HuH-7.5 (cell line): ENCODE data around the gene OGFR.

Experiments used
- DNase-seq: peaks from one replicate; pipeline ENCODE4 v3.0.0; 2011; ENCODE audit warnings: low spot score

OGFR gene

DNA sequence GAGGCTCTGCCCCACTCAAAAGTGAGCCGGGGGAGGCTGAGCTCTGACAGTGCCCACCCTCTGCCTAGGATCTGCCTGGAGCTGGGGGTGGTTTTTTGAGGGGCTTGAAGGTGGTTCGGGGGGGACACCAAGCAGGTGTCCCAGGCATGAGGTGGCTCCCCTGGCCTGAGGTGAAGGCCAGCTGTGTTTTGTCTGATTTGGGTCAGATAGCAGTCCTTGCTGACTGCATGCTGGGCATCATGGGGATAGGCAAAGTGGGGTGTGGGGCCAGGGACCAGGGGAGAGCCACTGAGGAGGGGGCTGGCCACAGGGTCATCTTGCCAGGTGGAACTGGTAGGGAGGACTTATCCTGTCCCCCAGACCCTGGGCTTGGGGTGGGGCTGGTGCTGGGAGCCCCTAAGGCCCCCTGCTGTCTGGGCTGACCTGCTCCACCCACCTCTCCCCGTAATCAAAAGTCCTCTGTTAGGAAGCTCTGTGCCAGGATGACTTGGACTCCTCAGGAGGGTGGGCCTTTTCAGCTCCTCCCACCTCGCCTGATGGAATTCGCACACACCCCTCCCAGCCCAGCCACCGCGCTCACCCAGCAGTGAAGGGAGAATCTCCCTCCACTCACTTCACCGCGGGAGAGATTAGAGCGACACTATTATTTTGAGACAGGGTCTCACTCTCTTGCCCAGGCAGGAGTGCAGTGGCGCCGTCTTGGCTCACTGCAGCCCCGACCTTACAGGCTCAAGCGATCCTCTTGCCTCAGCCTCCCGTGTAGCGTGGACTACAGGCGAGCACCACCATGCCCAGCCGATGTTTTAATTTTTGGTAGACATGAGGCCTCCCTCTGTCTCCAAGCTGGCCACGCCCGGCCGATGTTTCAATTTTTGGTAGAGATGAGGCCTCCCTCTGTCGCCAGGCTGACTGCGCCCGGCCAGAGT lies 10.7 kb downstream of the OGFR start:
- no peak for DNase-seq

DNA sequence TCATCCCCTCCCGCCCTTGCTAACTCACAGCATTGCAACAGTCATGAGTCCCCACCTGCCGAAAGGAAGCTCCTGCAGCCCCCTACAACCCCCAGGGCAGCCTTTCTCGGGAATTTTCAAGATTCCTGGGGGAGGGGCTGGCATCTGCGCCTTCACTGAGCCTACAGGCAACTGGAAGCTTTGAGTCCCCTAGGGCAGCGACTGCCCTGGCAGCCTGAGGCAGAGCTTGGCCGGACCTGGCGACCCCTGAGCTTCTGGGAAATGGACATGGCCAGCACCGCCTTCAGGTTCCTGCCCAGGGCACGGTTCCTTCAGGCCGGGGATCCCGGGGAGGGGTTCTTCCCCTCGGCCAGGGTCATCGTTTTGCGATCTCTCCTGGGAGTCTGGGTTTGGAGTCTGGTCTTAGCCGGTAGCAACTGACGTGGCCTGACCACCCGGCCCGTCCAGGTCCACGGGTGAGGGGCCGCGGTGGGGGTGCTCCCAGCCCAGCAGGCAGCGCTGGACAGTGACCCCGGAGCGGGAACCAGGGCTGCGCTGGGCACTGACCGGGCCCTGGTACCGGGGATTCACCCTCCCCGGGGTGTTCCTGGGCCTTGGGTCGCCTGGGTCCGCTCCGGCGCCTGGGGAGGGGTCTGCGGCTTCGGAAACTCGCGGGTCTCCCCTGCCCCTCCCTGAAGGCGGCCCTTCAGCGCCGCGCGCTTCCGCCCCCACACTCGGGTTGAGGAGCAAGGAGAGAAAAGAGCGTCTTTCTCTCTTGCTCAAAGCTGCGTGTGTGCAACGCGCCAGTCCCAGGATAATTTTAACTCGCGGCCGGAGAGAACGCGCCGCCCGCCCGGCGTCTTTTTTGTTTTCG lies 11.6 kb downstream of the OGFR start:
- no peak for DNase-seq

DNA sequence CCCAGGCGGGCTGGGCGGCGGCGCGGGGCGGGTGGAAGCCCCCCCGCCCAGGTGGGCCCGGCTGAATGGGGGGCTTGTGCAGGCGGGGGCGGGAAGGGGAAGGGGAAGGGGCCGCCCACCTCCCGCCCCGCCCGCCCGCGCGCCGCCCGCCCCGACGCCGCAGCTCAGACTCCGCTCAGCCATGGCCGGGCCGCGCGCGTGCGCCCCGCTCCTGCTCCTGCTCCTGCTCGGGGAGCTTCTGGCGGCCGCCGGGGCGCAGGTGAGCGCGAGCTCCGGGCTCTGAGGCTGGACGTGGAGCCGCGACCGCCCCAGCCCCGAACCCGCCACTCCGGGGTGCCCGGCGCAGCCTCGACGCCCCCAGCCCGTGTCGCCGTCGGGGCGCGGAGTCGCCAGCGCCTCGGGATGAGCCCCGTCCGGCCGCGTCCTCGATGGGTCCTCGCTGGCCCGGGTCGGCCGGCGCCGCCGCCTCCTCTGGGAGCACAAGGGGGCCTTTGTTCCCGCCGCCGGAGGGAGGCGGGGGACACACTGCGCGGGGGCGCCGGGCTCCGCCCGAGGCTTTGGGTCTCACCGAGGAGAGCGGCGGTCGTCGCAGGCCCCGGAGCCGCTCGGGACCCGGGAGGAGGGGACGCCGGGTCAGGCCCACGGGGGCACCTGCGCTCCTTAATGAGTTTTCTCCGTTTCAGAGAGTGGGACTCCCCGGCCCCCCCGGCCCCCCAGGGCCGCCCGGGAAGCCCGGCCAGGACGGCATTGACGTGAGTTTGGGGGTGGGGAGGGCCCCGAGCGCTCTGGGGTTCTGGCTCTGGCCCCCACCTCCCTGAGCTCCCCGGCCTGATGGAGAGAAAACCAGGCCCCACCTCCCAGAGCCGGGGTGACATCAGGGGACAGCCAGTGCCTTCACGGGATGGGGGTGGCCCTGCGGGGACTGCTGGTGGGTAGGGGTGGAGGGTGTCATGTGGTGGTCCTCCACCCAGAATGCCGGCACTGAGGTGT lies 12.5 kb downstream of the OGFR start, which contains the start of gene COL9A3:
TSS of gene COL9A3 (plus strand) at position 167 of the 990 bp plus-strand sequence. CDS start at position 182, 15 bp downstream.
- DNase-seq, result no peak

DNA sequence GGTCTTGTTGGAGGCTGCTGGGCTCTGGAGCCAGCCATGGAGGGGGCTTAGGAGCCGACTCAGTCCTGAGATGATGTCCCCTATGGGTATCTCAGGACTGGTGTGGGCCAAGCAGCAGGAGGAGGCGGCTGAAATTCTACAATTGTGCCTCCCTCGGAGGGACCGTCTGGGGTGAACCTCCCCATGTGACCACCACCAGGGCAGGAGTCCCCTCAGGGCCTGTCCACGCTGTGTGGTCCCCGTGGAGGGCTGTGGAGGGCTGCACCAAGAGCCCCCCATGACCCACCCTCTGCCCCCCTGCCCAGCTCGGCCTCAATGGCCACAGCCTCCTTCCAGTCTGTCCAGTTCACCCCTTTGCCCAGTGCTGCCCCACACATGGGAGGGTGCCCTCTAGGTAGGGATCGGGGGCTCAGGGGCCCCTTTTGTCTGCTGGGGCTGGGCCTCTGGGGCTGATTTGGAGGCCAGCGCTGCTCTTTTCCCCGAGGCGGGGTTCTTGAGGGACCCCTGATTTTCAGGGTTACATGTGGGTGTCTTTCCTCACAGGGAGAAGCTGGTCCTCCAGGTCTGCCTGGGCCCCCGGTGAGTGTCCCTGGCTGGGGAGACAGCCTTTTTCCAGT lies 13.4 kb downstream of the OGFR start:
- no peak for DNase-seq

DNA sequence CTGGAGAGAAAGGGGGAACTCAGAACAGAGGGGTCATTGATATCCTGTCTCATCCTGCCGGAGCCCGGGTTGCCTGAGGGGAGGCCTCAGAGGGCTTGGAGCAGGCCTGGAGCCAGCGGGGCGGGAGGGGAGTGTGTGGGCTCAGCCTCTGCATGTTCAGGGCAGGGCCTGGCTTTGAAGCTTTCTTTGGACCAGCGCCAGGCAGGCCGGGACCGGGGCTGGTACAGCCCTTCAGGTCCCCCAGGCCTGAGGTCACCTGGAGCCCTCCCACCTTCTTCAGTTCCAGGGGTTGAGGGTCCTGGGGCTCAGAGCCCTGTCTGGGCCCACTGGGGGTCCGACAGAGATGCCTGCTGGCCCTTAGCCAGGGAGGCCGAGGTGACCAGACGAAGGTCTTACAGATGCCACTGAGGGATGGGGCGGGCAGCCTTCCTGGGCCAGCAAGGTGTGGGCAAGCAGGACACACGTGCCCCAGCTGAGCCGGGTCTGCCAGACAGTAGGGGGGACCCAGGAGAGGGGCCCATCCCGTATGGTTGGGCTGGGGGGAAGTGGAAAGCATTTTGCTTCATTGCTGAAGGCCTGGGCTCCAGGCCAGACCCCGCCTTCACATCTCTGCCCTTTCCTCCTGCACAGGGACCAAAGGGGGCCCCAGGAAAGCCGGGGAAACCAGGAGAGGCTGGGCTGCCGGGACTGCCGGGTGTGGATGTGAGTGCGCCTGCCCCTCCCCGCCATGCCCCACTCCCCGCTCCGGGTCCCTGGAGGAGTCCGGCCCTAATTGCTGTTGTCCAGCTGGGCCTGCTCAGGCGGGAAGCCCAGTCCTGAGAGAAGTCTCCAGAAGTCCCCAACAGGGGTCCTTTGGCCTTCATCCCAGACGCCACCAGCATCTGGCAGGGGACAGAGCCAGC lies 14.2 kb downstream of the OGFR start:
- DNase-seq, result no peak

DNA sequence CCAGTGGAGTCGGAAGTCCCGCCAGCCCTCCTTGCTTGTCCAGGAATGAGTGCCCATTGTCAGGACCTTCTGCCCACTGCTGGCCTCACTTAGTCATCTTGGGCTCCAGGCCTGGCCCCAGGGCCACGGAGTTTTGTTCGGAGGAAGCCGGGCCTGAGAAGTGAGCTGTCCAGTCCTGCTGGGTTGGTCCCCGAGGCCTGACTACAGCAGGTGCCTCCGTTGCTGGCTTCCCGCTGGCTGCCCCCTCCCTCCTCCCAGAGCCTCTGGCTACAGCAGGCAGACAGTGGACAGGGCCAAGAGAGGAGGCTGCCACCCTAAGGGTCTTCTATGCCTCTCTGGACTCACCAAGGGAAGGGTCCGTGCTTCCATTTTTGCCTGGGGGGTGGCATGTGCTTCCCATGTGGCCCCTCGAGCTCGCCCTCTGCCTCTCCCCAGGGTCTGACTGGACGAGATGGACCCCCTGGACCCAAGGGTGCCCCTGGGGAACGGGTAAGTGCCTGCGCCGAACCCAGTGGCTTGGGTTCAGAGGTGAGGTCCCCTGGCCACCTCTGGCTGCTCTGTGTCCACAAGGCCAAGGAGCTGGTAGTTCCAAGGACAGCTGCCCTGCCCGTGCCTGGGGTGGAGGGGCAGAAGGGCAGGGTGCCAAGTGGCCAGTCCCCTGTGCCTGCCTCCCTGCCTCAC lies 15.0 kb downstream of the OGFR start:
- no peak for DNase-seq

DNA sequence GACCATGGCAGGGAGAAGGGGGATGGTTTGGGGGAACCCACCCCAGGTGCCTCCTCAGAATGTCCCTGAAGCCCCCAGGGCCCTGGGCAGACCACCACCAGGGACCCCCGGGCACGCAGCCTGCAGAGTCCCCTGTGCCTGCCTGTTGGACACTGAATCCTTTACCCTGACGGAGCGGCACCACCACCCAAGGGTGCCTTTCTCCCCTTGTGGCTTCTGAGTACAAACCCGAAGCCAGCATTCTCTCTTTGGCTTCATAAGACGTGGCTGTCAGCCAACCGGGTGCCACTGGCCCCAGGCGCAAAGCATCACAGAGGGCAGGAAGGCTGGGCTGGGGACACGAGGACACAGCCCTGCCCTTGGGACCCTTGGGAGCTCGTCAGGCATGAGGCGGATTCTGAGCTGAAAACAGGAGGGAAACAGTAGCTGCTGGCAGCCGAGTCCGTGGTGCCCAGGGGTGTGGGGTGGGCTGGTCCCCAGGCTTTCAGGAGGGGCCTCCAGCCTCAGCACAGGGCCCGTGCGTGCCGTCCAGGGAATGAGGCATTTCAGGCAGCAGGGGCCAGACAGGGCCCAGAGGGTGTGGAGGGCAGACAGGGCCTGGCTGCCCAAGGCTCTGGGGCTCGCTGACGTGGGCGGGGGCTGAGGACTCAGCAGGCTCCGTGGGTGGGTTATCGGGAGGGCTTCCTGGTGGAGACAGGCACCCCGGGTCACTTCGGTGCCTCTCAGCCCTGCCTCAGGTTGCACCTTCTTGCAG lies 15.8 kb downstream of the OGFR start:
- no peak for DNase-seq

DNA sequence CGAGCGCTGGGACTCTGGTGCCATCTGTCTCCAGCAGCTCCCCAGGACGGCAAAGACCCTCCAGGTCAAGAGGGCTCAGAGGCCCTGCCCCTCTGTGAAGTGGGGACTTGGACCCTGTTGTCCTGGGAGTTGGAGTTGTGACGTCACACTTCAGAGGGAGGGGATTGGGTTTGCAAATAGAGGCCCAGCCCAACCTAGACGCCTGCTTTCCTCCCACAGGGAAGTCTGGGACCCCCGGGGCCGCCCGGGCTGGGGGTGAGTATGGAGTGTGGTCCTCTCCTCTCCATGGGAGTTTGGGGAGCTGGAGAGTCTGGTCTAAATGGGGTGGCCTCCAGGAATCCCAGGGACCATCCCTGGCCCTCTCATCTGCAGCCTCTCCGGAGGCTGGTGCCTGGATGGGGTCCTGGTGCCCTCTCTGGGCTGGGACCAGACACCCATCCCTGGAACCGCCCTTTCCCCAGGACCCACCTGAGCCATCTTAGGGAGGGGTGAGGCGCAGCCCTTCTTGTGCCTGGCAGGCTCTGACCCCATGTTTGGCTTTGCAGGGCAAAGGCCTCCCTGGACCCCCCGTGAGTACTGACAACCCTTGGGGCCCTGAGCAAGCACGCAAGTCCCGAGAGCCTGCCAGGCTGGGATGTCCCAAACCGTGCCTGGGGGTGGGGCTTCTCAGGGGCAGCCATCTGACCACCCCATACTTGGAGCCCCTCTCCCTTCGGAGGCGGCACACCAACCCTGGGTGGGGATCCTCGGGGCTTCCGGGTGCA lies 16.5 kb downstream of the OGFR start:
- no peak for DNase-seq

DNA sequence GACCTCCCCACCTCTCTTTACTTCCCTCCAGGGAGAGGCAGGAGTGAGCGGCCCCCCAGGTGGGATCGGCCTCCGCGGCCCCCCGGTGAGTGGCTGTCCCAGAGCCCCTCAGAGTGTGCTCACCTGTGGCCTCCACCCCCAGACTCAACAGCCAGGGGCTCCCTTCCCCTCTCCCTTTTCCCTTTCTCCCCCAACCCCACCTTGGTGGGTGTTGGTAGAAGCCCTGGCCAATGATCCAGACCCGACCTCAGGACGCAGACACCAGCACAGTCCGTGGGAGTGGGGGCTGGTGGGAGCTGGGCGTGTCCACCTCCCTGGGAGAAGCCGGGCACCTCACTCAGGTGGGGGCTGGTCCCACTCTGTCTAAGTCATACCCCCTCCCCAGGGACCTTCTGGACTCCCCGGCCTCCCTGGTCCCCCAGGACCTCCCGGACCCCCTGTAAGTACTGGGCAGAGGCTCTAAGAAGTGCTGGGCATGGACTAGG lies 17.1 kb downstream of the OGFR start:
- DNase-seq, result no peak

DNA sequence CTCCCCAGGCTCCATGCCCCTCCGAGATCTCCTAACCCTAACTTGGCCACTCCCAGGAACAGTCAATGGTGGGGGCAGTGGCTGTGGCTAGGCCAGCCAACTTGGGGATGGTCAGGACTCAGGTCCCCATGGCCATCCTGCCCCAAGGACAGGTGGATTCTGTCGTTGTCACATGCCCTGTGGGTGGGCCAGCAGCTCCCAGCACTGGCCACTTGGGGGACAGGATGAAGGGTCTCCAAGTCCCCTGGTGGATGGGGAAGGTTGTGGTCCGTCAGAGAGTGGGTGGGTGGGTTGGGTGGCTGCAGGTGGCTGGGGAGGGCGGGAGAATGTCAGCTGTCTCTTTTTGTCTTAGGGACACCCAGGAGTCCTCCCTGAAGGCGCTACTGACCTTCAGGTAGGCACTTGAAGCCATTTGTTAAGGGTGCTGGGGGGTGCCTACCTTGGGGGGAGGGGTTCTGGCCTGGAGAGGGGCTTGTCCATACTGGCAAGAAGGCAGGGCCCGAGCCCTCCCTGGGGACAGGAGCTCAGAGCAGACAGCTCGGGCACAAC lies 17.7 kb downstream of the OGFR start:
- no peak for DNase-seq

DNA sequence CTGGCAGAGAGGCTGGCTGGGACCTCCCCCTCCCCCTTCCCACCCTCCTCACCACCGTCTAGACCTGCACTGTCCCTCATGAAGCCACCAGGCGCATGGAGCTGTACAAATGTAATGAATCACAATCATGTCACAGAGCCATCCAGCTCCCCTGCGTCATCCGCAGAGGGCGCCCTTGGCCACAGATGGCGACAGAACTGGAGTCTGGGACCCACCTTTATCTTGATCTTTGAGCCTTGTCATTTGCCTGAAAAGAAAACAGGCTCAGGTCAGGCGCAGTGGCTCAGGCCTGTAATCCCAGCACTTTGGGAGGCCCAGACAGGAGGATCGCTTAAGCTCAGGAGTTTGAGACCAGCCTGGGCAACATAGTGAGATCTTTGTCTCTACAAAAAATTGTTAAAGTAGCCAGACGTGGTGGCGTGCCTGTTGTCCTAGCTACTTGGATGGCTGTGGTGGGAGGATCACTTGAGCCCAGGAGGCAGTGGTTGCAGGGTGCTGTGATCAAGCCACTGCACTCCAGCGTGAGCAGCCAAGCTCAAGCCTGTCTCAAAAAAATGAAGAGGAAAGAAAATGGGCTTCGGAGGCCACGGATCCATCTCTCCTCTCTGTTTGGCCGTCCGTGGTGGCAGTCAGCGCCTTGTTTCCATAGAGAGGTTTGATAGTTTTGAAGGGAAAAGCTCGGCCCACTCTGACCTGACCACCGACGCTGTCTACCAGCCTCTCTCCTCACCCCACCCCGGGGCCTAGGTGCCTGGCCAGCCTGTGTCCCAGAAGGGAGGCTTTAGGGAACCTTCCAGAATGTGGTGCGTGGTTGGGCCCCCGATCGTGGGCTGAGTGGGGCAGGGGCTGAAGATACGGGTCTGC lies 18.4 kb downstream of the OGFR start:
- peak; percentile 99 for DNase-seq

DNA sequence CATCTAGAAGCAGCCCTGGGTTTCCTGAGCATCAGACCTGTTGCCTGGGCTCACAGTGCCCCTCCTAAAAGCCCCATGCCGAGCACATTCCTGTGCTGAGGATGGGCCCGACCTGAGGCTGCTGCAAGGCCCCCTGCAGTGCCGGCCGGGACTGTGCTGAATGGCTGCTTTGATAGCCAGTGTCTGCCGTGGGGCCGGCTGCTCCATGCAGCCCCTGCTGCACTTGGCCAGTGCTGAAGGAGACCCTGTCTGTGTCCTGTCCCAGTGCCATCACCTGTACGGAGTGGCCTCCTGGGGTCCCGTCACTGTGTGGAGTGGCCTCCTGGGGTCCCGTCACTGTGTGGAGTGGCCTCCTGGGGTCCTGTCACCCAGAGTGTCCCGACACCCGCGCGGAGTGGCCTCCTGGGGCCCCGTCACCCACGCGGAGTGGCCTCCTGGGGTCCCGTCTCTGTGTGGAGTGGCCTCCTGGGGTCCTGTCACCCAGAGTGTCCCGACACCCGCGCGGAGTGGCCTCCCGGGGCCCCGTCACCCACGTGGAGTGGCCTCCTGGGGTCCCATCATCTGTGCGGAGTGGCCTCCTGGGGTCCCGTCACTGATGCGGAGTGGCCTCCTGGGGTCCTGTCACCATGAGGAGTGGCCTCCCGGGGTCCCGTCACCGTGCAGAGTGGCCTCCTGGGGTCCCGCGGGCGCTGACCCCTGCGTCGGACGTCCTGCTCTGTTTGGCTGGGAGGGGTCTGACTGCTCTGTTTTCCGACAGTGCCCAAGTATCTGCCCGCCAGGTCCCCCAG lies 19.2 kb downstream of the OGFR start:
- no peak for DNase-seq

DNA sequence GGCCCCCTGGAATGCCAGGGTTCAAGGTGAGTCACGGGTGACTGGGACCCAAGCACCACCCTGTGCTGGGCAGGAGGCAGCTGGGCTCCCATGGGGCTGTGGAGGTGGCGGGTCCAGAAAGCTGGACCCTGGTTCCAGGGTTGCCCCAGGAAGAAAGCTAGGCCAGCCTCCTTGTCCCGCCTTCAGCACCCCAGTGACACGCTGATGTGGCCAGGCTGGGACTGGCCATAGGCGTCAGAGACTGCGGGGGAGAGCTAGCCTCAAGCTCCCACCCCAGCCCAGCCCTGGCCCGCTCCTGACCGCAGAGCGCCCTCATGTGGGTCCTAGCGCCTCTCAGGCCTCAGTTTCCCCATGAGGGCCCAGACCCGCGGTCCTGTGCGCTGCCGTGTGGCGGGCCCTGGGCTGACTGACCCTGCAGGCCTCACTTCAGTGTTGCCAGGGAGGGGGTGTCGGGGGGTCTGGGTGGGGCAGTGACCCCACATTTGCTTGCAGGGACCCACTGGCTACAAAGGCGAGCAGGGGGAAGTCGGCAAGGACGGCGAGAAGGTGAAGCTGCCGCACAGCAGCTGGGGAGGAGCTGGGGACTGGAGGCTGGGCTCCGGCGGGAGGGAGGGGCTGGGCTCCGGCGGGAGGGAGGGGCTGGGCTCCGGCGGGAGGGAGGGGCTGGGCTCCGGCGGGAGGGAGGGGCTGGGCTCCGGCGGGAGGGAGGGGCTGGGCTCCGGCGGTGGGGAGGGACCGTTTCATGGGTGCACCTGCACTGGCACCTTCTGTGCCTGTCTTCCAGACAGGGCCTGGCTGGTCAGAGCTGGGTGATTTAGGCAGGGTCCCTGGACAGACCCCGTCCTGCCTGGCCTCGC lies 20.1 kb downstream of the OGFR start:
- DNase-seq, result peak; percentile 80

DNA sequence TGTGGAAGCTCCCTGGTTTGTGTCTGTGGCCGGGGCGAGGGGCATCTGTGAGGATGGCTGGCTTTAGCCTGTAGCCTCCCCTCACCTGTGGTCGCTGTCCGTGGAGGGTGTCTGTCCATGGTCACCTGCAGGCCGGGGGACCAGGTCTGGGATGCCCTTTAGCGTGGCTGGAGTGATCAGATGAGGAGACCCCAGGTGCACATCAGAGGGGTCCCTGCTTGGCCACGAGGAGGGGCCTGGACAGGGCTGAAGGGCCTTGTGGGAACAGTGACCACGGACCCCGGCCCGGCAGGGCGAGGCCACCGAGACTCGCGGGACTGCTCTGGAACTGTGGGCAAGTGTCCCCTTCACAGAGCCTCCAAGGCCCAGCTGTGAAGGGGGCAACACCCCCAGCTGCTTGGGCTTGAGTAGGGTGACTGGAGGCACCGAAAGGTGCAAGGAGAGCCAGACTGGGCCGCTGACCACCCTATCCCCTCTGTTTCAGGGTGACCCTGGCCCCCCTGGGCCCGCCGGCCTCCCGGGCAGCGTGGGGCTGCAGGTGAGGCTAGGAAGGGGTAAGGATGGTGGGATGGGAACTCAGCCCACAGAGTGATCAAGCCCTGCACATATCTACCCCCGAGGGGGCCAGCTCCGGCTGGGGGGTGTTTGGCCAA lies 20.8 kb downstream of the OGFR start:
- no peak for DNase-seq
